HG03108 (cell line): ENCODE measurements around the gene CIPC.

ENCODE experiments used
- ATAC-seq: cut with Tn5 transposase; IDR thresholded peaks from one replicate; pipeline ENCODE4 v1.9.1; 2021; ENCODE audit warnings: moderate library complexity; ENCODE audit not compliant: unreplicated experiment

CIPC gene

GRCh38 chr14:77102154-77102553 lies 4.1 kb downstream of the CIPC start:
- ATAC-seq, result no peak

- ATAC-seq, result no peak
Observed at GRCh38 chr14:77103475-77103874, 5.4 kb downstream of the CIPC start.

GRCh38 chr14:77103951-77104350 lies 5.9 kb downstream of the CIPC start:
- no peak for ATAC-seq

- ATAC-seq, result no peak
Observed at GRCh38 chr14:77104393-77104792, 6.3 kb downstream of the CIPC start.

GRCh38 chr14:77105145-77105939 lies 7.3 kb downstream of the CIPC start:
- ATAC-seq, result no peak

- ATAC-seq, result no peak
Observed at GRCh38 chr14:77106666-77107065, 8.6 kb downstream of the CIPC start.

GRCh38 chr14:77107228-77107627 lies 9.2 kb downstream of the CIPC start:
- no peak for ATAC-seq

GRCh38 chr14:77108753-77109152 lies 10.7 kb downstream of the CIPC start:
- no peak for ATAC-seq

- ATAC-seq, result no peak
Observed at GRCh38 chr14:77109656-77110055, 11.6 kb downstream of the CIPC start.

- no peak for ATAC-seq
Observed at GRCh38 chr14:77110286-77110685, 12.2 kb downstream of the CIPC start.

- no peak for ATAC-seq
Observed at GRCh38 chr14:77111021-77111420, 13.0 kb downstream of the CIPC start.

- no peak for ATAC-seq
Observed at GRCh38 chr14:77113644-77114043, 15.6 kb downstream of the CIPC start.

GRCh38 chr14:77114609-77115008 lies 16.6 kb downstream of the CIPC start:
- ATAC-seq, result no peak

GRCh38 chr14:77116172-77116817 lies 18.2 kb downstream of the CIPC start:
- ATAC-seq, result no peak

GRCh38 chr14:77119851-77120250 lies 21.8 kb downstream of the CIPC start:
- ATAC-seq, result no peak

- ATAC-seq, result peak; percentile 78
Observed at GRCh38 chr14:77120771-77121743, 23.0 kb downstream of the CIPC start.

- no peak for ATAC-seq
Observed at GRCh38 chr14:77122526-77123125, 24.6 kb downstream of the CIPC start.

GRCh38 chr14:77123381-77124325 lies 25.6 kb downstream of the CIPC start:
- no peak for ATAC-seq

GRCh38 chr14:77124345-77125280 lies 26.6 kb downstream of the CIPC start:
- ATAC-seq, result no peak
